Astrocyte of the cerebellum (primary cell): ENCODE results near the gene CNR1.

Experiments used
- DNase-seq: peaks from one replicate; pipeline ENCODE4 v3.0.0-alpha.2; 2011; ENCODE audit warnings: low read depth
- H3K4me3 ChIP-seq: 2 replicates; pipeline ENCODE4 v1.5.1; 2011; ENCODE audit warnings: mild to moderate bottlenecking, low read depth, low read length, moderate library complexity
- in situ Hi-C: cut with HindIII; loops from 2 replicates; pipeline ENCODE4 v1.10.0; 2017; ENCODE audit warnings: low sequenced_read_pairs
- TF ChIP-seq, protein P1 (sequence below): IDR thresholded peaks from 2 replicates; pipeline ENCODE4 v1.5.1; 2012; ENCODE audit warnings: low read length, low read depth, moderate library complexity, mild to moderate bottlenecking; ENCODE audit errors: missing control alignments

Gene CNR1

DNA sequence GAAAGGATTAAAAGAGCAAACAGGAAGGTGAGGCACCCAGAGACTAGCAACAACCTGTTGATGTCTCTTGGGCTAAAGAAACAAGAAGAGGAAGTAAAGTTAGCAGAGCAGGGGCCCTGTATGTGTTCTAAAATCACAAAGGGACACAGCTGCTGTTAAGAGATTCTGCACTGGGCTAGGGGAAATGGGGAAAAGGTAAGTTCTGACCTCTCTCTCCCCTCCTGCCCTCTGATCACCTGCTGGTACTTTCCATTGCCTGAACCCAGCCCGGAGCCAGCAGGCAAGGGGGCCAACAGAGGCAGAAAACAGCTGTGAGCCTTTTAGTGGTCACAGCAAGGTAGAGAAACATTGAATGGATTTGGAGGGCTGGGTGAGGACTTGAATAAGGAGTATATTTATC lies 13.5 kb upstream of the CNR1 start:
- no peak overlapping the region for H3K4me3 ChIP-seq
- TF ChIP-seq, protein P1, sequence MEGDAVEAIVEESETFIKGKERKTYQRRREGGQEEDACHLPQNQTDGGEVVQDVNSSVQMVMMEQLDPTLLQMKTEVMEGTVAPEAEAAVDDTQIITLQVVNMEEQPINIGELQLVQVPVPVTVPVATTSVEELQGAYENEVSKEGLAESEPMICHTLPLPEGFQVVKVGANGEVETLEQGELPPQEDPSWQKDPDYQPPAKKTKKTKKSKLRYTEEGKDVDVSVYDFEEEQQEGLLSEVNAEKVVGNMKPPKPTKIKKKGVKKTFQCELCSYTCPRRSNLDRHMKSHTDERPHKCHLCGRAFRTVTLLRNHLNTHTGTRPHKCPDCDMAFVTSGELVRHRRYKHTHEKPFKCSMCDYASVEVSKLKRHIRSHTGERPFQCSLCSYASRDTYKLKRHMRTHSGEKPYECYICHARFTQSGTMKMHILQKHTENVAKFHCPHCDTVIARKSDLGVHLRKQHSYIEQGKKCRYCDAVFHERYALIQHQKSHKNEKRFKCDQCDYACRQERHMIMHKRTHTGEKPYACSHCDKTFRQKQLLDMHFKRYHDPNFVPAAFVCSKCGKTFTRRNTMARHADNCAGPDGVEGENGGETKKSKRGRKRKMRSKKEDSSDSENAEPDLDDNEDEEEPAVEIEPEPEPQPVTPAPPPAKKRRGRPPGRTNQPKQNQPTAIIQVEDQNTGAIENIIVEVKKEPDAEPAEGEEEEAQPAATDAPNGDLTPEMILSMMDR = no peak
- in situ Hi-C loops = no loop called here
- no peak for DNase-seq

DNA sequence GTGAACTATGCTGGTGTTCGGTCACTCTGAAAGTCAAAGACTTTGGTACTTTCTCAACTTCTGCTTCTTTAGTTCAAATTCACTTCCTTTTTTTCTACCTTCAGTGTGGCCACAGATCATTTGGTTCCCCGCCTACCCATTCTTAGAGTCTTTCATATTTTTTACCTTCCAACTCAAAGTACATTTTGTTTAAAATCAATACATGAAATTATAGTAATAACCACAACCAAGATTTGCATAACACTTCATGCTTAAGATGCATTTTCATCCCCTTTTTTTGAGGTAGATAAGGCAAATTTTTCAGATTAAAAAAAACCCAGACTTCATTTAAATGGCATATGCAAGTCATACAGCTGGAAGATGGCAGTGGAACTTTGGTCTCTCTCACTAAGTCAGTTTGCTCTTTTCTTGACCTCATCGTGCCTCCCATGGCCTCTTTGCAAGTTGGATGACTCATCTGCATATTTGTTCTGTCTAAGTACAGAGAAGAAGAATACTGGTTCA lies 11.9 kb upstream of the CNR1 start:
- no peak for DNase-seq
- no peak overlapping the region for H3K4me3 ChIP-seq
- in situ Hi-C loops = no loop called here
- TF ChIP-seq, protein P1 = no peak

DNA sequence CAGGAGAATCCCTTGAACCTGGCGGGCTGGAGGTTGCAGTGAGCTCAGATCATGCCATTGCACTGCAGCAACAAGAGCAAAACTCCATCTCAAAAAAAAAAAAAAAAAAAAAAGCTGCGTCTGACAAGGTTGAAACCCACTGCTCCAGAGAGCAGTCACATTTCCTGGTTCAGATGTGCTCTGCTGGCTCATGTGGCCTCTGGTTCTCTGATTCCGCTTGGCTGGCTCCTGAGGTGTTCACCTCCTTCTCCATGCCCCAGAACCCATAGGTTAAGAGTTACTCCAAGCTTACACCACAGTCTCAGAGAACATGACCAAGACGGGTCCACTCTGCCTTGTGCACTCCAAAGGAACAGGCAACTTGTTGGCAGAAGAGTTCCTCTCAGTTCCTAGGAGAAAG lies 8.8 kb upstream of the CNR1 start:
- no peak overlapping the region for H3K4me3 ChIP-seq
- in situ Hi-C loops = no loop called here
- DNase-seq = no peak
- TF ChIP-seq, protein P1 = no peak

DNA sequence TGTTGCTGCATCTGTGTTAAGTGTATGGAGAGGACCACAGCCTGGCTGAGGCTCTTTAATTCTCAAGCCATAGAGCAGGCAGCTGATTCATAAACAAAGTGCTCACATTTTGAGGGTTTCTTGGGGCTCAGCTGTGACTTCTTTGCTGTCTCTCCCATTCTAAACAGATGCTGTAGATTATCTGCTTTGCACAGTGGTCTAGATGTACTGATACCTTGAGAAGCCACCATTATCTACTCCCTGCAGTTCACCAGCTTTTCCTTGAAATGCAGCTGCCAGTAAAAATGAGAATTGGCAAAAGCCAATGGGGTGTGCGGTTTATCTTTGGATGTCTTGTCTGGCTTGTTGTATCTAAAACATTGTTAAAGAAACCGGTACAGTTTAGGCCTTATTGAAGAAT lies 5.2 kb upstream of the CNR1 start:
- TF ChIP-seq, protein P1 = no peak
- H3K4me3 ChIP-seq = no peak overlapping the region
- DNase-seq = no peak
- in situ Hi-C loops = no loop called here

DNA sequence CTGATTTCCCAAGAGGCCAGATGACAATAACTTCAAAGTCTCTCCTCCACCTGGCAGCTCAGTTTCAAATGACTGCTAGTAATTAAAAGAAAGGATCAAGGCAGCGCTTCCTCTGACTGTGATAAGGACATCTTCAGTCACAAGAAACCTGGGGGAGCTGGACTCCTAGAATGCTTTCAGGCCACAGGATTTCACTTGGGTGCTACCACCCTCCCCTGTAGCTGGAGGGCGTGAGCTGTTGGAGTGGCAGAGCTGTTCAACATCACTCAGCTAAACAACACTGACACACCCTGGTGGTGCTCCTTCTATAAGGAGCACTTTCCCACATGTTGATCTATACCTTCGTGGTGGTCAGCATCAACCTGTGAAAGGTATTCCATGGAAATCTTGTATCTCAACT lies 2.2 kb upstream of the CNR1 start:
- DNase-seq = no peak
- H3K4me3 ChIP-seq = no peak overlapping the region
- in situ Hi-C loops = no loop called here
- TF ChIP-seq, protein P1 = no peak

DNA sequence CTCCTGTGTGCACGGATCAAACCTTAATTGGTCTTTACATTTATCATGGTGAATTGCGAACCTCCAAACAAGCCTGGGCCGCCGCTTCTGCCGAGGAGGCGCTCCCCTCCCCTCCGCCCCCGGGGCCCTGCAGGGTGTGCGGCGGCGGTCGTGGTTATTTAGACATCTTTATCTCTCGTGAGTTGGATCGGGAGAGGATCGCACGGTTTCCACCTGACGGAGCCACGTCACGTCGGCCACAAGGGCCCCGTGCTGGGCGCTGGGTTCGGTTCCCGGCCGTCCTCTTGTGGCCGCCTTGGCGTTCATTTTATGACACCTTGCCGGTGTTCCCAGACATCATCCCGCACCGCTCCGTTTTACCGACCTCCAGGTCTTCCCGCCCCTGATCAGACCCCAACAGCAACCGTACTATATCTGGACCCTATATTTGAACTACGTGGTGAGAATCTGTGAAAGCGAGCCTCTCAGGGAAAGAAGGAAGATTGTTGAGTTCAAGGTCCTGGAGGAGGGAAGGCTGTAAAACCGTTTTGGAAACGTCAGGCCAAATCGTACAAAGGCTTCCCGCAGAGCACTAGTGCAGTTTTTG lies 1.3 kb upstream of the CNR1 start:
- TF ChIP-seq, protein P1 = no peak
- no peak for DNase-seq
- in situ Hi-C loops = no loop called here
- peak overlapping the region; percentile 53 for H3K4me3 ChIP-seq
